ENCODE measurements around the gene WBP1L.

WBP1L gene

GRCh38 chr10:102731222-102731800, 12.4 kb upstream of the WBP1L start:
- Histone ChIP-seq H3K27ac (ENCODE audit: extremely low read depth, low read depth, low read length) (no peak overlapping the region), H3K4me1 (ENCODE audit: control insufficient read depth, insufficient read depth, low read length) (no peaks in the 10 kb centered on the region), H3K9me3 (ENCODE audit: control insufficient read depth, insufficient read depth, low read depth, low read length) (no peaks in the 10 kb centered on the region), H3K4me3 (ENCODE audit: low read depth, low read length) (no peak overlapping the region), H3K36me3 (ENCODE audit: control insufficient read depth in 2 of 2, insufficient read depth in 1 of 2, low read length in 2 of 2) (peaks cover 4 to 90% of the 10 kb centered on the region in 2 experiments)
- CTCF ChIA-PET: interaction anchor here (0.6 to 3.2 kb wide), 3 partner anchors 21 to 170 kb away, joined by 4 to 15 read pairs (median 4); no protein-coding TSS in a partner anchor
- peak; percentile 54; the same call in 1 of the 2 replicates for TF ChIP-seq ZNF664 (tag by site-specific recombination; IDR thresholded peaks at IDR 0.05)
- peak; percentile 78 for TF ChIP-seq GLIS1 (tag by site-specific recombination; IDR thresholded peaks at IDR 0.05)
- TF ChIP-seq ZIC2 (tag by site-specific recombination; IDR thresholded peaks at IDR 0.05): 0 out of 2 replicates have a peak, but pooled peaks have one; percentile 10
- no peak for TF ChIP-seq ZNF426 (tag by site-specific recombination; IDR thresholded peaks at IDR 0.05)
- POLR2A ChIA-PET: interaction anchor here (1.1 kb wide), 1 partner anchor 13 kb away, joined by 3 read pairs; the partner anchor contains the start of gene WBP1L

- H3K4me1 ChIP-seq (ENCODE audit: control insufficient read depth, insufficient read depth, low read length): no peaks in the 10 kb centered on the region
- peaks cover 4 to 83% of the 10 kb centered on the region in 2 experiments; a peak in 2 of 3 replicates for H3K36me3 ChIP-seq (ENCODE audit: control insufficient read depth in 2 of 2, insufficient read depth in 1 of 2, low read length in 2 of 2)
- no peak overlapping the region for H3K27ac ChIP-seq (ENCODE audit: extremely low read depth, low read depth, low read length)
- no peak overlapping the region for H3K4me3 ChIP-seq (ENCODE audit: low read depth, low read length)
- H3K9me3 ChIP-seq (ENCODE audit: control insufficient read depth, insufficient read depth, low read depth, low read length): no peaks in the 10 kb centered on the region
- ChIA-PET CTCF (interaction anchor here (0.6 to 3.2 kb wide), 3 partner anchors 101 to 503 kb away, joined by 3 to 15 read pairs (median 4); no protein-coding TSS in a partner anchor), POLR2A (interaction anchor here (1.1 kb wide), 1 partner anchor 11 kb away, joined by 3 read pairs; the partner anchor contains the start of gene WBP1L)
- TF ChIP-seq ZNF747 (tag by site-specific recombination; IDR thresholded peaks at IDR 0.05) (no peak), HOXD13 (CRISPR knock-in tag; IDR thresholded peaks at IDR 0.05; ENCODE audit: borderline replicate concordance) (no peak), ATF2 (tag by site-specific recombination; IDR thresholded peaks at IDR 0.05; ENCODE audit: low read depth) (no peak), PRDM10 (tag by site-specific recombination; IDR thresholded peaks at IDR 0.05) (peak; percentile 41; the same call in 1 of the 2 replicates), ZNF112 (tag by site-specific recombination; IDR thresholded peaks at IDR 0.05) (no peak)
These were observed 11.1 kb upstream of the WBP1L start for GRCh38 chr10:102732661-102733060.

- CTCF ChIA-PET: no interaction called here
- peaks cover 0 to 65% of the 10 kb centered on the region in 2 experiments; a peak in 2 of 3 replicates for H3K36me3 ChIP-seq (ENCODE audit: control insufficient read depth in 2 of 2, insufficient read depth in 1 of 2, low read length in 2 of 2)
- no peaks in the 10 kb centered on the region for H3K4me1 ChIP-seq (ENCODE audit: control insufficient read depth, insufficient read depth, low read length)
- H3K4me3 ChIP-seq (ENCODE audit: low read depth, low read length): no peak overlapping the region
- no peak overlapping the region for H3K27ac ChIP-seq (ENCODE audit: extremely low read depth, low read depth, low read length)
- POLR2A ChIA-PET: interaction anchor here (1.4 kb wide), 1 partner anchor 90 kb away, joined by 4 read pairs; no protein-coding TSS in a partner anchor
- no peaks in the 10 kb centered on the region for H3K9me3 ChIP-seq (ENCODE audit: control insufficient read depth, insufficient read depth, low read depth, low read length)
- TF ChIP-seq ZNF132 (tag by site-specific recombination; IDR thresholded peaks at IDR 0.05; ENCODE audit: borderline replicate concordance): no peak
- TF ChIP-seq ZNF792 (tag by site-specific recombination; IDR thresholded peaks at IDR 0.05): no peak
- no peak for TF ChIP-seq ZNF658 (tag by site-specific recombination; IDR thresholded peaks at IDR 0.05)
- TF ChIP-seq ELK4 (IDR thresholded peaks at IDR 0.05; ENCODE audit: borderline replicate concordance, low read depth, low read length): no peak
- TF ChIP-seq TCF7L2 (IDR thresholded peaks at IDR 0.05; ENCODE audit: borderline replicate concordance, low read depth, low read length): no peak
- TF ChIP-seq ZNF341 (tag by site-specific recombination; IDR thresholded peaks at IDR 0.05; ENCODE audit: low read depth): peak; percentile 98
- TF ChIP-seq ZNF544 (tag by site-specific recombination; IDR thresholded peaks at IDR 0.05): no peak
- no peak for TF ChIP-seq ZNF76 (tag by site-specific recombination; IDR thresholded peaks at IDR 0.05; ENCODE audit: borderline replicate concordance, low read depth)
- TF ChIP-seq ZNF24 (tag by site-specific recombination; IDR thresholded peaks at IDR 0.05): no peak
- TF ChIP-seq PRDM10 (tag by site-specific recombination; IDR thresholded peaks at IDR 0.05): no peak
- no peak for TF ChIP-seq KLF16 (tag by site-specific recombination; IDR thresholded peaks at IDR 0.05)
- TF ChIP-seq SP2 (tag by site-specific recombination; IDR thresholded peaks at IDR 0.05): peak; percentile 42; the same call in 1 of the 2 replicates
These were observed 8.6 kb upstream of the WBP1L start for GRCh38 chr10:102735065-102735562.
